SK-MEL-5 (cell line): ENCODE data around the gene ZBTB39. TPM values are rescaled to one million over a fixed set of nuclear protein-coding genes. Genes with fewer than 3 reads are reported as not detected.
"Not testable (repeated sequence)": the region's sequence is repeated elsewhere in the genome, so short reads cannot be mapped to it uniquely, and the experiment has no call there.

Experiments used
- DNase-seq: peaks from one replicate; pipeline ENCODE4 v3.0.0-alpha.2; 2016; ENCODE audit warnings: low read depth, low spot score
- in situ Hi-C: cut with HindIII; loops from 2 replicates; pipeline ENCODE4 v1.10.0; 2016; ENCODE audit warnings: low sequenced_read_pairs, high pct_unique_total_duplicates, low pct_unique_long_range_greater_than_20kb
- total RNA-seq: library from RNA; depleted of rRNA; stranded (reverse); fragments of >200 nt; shearing (Covaris generic); gene quantifications from 2 replicates; pipeline ENCODE4 v1.2.3, GENCODE V29; 2014

The ZBTB39 gene
- total RNA-seq, 1 experiment from 2014 or later: 6.0 TPM

- in situ Hi-C loops: loop anchor here (25.0 kb wide), 1 partner anchor 229 kb away; the partner anchor contains the start of genes HSD17B6 and PRIM1
- no peak for DNase-seq
These were observed 14.8 kb downstream of the ZBTB39 start for GRCh38 chr12:56991319-56992246.

- in situ Hi-C loops: loop anchor here (25.0 kb wide), 1 partner anchor 228 kb away; the partner anchor contains the start of genes HSD17B6 and PRIM1
- no peak for DNase-seq
These were observed 15.6 kb downstream of the ZBTB39 start for GRCh38 chr12:56990648-56991318.

DNA sequence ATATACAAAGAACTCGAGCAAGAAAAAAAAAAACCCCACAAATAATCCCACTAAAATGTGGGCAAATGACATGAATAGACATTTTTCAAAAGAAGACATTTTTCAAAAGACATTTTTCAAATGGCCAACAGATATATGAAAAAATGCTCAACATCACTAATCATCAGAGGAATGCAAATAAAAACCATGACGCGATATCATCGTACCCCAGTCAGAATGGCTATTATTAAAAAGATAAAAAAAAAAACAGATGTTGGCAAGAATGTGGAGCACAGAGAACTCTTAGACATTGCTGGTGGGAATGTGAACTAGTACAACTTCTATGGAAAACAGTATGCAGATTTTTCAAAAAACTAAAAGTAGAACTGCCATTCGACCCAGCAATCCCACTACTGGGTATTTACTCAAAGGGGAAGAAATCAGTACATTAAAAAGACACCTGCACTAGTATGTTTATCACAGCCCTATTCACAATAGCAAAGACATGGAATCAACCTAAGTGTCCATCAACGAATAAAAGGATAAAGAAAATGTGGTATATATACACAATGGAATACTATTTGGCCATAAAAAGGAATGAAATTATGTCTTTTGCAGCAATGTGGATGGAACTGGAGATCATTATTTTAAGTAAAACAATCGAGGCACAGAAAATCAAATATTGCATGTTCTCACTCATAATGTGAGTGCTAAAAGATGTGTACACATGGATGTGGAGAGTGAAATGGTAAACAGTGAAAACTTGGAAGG is 16.3 kb downstream of the ZBTB39 start:
- no peak for DNase-seq
- in situ Hi-C loops: loop anchor here (25.0 kb wide), 1 partner anchor 228 kb away; the partner anchor contains the start of genes HSD17B6 and PRIM1

DNA sequence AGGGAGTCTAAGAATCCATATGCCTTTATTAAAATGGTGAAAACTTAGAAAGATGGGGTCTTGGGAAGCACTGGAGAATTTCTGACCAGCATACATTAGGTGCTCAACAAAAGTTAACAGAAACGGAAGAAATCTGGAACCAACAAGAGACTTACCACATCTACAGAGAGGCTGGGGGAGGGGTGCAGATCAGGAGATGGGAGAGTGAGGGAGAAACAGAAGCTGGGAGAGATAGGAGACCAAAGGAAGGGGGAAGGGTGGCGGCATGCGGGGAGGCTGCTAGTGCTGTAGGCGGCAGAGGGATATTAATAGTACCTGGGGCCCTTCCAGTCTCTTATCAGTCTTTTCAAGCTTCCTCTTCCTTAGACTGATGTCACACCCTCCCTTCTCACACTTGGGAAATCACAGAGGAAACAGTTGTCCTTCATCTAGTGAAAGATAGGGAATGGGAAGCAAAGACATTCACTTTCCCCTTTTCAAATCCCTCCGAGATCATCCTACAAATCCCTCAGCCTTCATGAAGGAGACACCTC is 18.1 kb downstream of the ZBTB39 start:
- in situ Hi-C loops: loop anchor here (25.0 kb wide), 1 partner anchor 226 kb away; the partner anchor contains the start of genes HSD17B6 and PRIM1
- DNase-seq: no peak

- DNase-seq: peak; percentile 78
- in situ Hi-C loops: loop anchor here (25.0 kb wide), 1 partner anchor 225 kb away; the partner anchor contains the start of genes HSD17B6 and PRIM1
These were observed 18.7 kb downstream of the ZBTB39 start for GRCh38 chr12:56987551-56988053.

DNA sequence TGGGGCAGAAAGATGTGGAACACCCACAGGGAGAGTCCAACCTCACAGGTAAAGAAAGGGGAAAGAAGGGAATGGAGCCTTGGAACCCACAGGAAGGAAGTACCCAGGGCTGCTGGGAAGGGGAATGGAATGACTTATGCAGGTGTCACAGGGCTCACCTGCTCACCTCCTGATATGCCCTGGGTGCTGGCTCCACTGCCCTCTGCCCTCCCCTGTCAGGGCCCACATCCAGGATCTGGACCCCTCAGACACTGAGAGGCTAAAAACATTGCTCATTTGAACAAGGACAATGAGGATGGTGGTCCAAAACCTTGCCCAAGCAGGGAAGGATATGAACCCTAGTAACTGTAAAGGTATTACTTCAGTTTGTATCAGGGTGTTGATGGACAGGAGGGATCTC is 19.3 kb downstream of the ZBTB39 start:
- DNase-seq: no peak
- in situ Hi-C loops: loop anchor here (25.0 kb wide), 1 partner anchor 225 kb away; the partner anchor contains the start of genes HSD17B6 and PRIM1

DNA sequence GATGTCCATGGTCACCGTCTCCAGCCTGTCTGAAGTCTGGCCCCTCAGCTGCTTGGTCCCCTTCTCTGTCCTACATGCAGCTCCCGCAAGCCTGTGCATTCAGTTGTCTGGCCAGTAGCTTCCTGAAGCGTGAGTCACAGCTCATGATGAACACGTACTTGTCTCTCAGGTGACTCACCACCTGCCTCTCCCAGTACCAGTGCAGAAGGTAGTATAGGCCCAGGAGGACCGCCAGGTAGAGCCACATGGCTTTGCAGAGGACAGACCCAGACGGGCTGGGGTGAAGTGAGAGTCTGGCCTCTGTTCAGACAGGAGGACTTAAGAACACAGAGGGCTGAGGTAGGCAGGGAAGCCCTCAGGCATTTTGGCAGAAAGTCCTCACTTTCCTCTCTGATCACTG is 20.6 kb downstream of the ZBTB39 start:
- DNase-seq: not testable (repeated sequence)
- in situ Hi-C loops: loop anchor here (25.0 kb wide), 1 partner anchor 223 kb away; the partner anchor contains the start of genes HSD17B6 and PRIM1

DNA sequence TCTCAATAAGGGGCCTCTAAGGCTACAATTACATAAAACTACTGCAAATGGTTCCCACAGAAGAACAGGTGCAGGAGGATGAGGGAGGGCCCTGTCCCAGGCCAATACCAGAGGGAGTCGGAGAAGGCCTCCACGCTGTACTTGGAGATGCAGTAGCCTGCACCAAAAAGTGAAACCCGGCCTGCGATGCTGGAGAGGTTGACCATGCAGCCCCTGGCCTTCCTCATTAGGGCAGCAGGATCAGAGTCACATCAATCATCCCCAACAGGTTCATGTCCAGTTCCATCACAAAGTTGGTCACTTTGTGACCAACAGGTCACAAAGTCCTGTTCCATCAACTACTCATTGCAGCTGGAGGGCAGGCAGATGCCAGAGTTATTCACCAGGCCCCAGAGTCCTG is 23.0 kb downstream of the ZBTB39 start:
- DNase-seq: no peak
- in situ Hi-C loops: loop anchor here (25.0 kb wide), 1 partner anchor 221 kb away; the partner anchor contains the start of genes HSD17B6 and PRIM1

- in situ Hi-C loops: loop anchor here (25.0 kb wide), 1 partner anchor 220 kb away; the partner anchor contains the start of genes HSD17B6 and PRIM1
These were observed 23.6 kb downstream of the ZBTB39 start for GRCh38 chr12:56982578-56983236.

GRCh38 chr12:56980941-56981530 is 25.3 kb downstream of the ZBTB39 start:
- in situ Hi-C loops: loop anchor here (25.0 kb wide), 1 partner anchor 219 kb away; the partner anchor contains the start of genes HSD17B6 and PRIM1

More at GRCh38 chr12:56982578-56983236, 23.6 kb downstream of the ZBTB39 start:
- not testable (repeated sequence) for DNase-seq

GRCh38 chr12:56980268-56980667 is 26.1 kb downstream of the ZBTB39 start:
- DNase-seq: no peak

More at GRCh38 chr12:56980941-56981530, 25.3 kb downstream of the ZBTB39 start:
- DNase-seq: no peak

DNA sequence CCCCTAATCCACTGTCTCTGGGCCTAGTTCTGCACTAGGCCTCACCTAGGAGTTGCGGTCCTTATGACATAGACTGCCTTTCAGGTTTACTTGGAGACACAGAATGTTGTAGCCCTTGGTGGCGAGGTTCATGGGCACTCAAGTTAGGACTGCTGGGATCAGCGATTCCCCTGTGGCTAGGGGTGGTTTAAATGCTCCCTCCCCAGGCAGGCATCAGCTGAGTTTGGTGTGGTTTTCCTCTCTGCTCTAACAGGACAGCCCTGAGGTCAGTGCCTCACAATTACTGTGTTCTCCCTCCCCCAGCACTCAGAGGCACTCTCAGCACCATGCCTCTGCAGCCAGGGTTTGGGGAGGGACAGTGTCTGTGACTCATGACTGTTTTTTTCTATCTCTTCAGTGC is 26.7 kb downstream of the ZBTB39 start:
- no peak for DNase-seq
- in situ Hi-C loops: loop anchor here (25.0 kb wide), 1 partner anchor 217 kb away; the partner anchor contains the start of genes HSD17B6 and PRIM1

More at GRCh38 chr12:56980268-56980667, 26.1 kb downstream of the ZBTB39 start:
- in situ Hi-C loops: loop anchor here (25.0 kb wide), 1 partner anchor 218 kb away; the partner anchor contains the start of genes HSD17B6 and PRIM1

- no peak for DNase-seq
- in situ Hi-C loops: loop anchor here (25.0 kb wide), 1 partner anchor 216 kb away; the partner anchor contains the start of genes HSD17B6 and PRIM1
These were observed 27.8 kb downstream of the ZBTB39 start for GRCh38 chr12:56978397-56979138.

DNA sequence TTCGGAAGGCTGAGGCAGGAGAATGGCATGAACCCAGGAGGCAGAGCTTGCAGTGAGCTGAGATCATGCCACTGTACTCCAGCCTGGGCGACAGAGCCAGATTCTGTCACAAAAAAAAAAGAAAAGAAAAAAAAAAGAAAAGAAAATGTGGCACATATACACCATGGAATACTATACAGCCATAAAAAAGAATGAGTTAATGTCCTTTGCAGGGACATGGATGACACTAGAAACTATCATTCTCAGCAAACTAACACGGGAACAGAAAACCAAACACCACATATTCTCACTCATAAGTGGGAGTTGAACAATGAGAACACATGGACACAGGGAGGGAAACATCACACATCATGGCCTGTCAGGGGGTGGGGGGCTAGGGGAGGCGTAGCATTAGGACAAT is 29.0 kb downstream of the ZBTB39 start:
- in situ Hi-C loops: loop anchor here (25.0 kb wide), 1 partner anchor 215 kb away; the partner anchor contains the start of genes HSD17B6 and PRIM1

GRCh38 chr12:56974224-56974623 is 32.1 kb downstream of the ZBTB39 start:
- in situ Hi-C loops, DNase-seq: not testable (repeated sequence)

More for the DNA sequence above, 29.0 kb downstream of the ZBTB39 start:
- DNase-seq: not testable (repeated sequence)
